Measurements from ENCODE around the gene KCNIP4. TPM values are rescaled to one million over a fixed set of nuclear protein-coding genes. Genes with fewer than 3 reads are reported as not detected.

KCNIP4 gene
- total RNA-seq, 1 donor from 2014 or later: 0.39 TPM

DNA sequence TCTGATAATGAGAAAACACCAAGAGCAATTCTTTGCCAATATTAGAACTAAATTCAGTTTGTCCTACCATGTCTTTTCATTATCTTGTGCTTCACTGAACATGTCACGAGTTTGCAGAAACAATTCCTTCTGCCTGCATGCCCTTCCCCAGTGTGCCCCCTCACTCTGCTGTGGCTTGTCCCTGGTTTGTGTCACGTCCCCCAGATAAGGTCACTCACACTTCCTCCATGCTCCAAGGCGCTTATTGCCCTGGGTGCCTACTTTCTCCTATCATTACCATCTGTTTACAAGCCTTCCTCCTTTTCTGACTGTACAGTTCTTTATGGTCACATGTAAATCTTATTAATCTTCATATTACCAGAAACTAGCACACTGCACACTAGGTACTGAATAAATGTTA lies 394.1 kb downstream of the KCNIP4 start:
- H3K9me3 ChIP-seq (ENCODE audit: low read depth): no peaks in the 10 kb centered on the region
- DNase-seq (ENCODE audit: low spot score): no peak
- no peak for TF ChIP-seq EZH2 (IDR thresholded peaks at IDR 0.05)
- TF ChIP-seq, protein P1, sequence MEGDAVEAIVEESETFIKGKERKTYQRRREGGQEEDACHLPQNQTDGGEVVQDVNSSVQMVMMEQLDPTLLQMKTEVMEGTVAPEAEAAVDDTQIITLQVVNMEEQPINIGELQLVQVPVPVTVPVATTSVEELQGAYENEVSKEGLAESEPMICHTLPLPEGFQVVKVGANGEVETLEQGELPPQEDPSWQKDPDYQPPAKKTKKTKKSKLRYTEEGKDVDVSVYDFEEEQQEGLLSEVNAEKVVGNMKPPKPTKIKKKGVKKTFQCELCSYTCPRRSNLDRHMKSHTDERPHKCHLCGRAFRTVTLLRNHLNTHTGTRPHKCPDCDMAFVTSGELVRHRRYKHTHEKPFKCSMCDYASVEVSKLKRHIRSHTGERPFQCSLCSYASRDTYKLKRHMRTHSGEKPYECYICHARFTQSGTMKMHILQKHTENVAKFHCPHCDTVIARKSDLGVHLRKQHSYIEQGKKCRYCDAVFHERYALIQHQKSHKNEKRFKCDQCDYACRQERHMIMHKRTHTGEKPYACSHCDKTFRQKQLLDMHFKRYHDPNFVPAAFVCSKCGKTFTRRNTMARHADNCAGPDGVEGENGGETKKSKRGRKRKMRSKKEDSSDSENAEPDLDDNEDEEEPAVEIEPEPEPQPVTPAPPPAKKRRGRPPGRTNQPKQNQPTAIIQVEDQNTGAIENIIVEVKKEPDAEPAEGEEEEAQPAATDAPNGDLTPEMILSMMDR (IDR thresholded peaks at IDR 0.05): no peak
- no peak for TF ChIP-seq EZH2phosphoT487 (IDR thresholded peaks at IDR 0.05)
- no peak overlapping the region for H2AFZ ChIP-seq (replicated peaks)
- H3K27me3 Mint-ChIP-seq (ENCODE audit: insufficient read depth, low read depth): peaks cover 2% of the 10 kb centered on the region
- no peak overlapping the region for H3K27ac ChIP-seq
- H3K9me3 Mint-ChIP-seq: no peaks in the 10 kb centered on the region
- no peak overlapping the region for H3K9ac ChIP-seq
- H3K4me1 ChIP-seq: no peaks in the 10 kb centered on the region
- peaks cover 10% of the 10 kb centered on the region for H3K4me1 Mint-ChIP-seq
- no peak overlapping the region for H3K27ac Mint-ChIP-seq
- no peak overlapping the region for H3K4me3 ChIP-seq
- H4K20me1 ChIP-seq (ENCODE audit: low read depth): no peaks in the 10 kb centered on the region
- H3K36me3 Mint-ChIP-seq: no peaks in the 10 kb centered on the region
- H3K4me3 Mint-ChIP-seq: no peak overlapping the region
- H3K36me3 ChIP-seq: no peaks in the 10 kb centered on the region
- H3F3A ChIP-seq (ENCODE audit: low read depth): no peaks in the 10 kb centered on the region
- no peaks in the 10 kb centered on the region for H3K27me3 ChIP-seq
- no peak overlapping the region for H3K4me2 ChIP-seq
- H3K79me2 ChIP-seq (ENCODE audit: low read depth): no peaks in the 10 kb centered on the region

DNA sequence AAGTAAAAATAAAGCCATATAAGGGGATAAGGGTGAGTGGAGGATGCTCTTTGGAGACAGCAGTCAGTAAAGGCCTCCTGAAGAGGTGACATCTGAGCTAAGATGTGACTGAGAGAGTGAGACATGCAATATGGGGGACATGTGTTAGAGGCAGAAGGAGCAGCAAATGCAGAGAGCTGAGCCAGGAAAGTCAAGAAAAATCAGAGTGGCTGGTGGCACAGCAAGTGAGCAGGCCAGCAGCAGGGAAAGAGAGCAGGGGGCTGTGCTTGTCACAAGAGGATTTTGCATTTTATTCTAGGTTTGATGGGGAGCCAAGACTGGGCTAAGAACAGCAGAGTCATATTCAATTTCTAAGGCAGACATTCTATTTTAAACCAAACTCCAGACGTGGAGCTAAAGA lies 394.5 kb downstream of the KCNIP4 start:
- no peaks in the 10 kb centered on the region for H3K4me1 ChIP-seq
- H3K9ac ChIP-seq: no peak overlapping the region
- Mint-ChIP-seq H3K36me3 (no peaks in the 10 kb centered on the region), H3K4me3 (no peak overlapping the region), H3K4me1 (peaks cover 10% of the 10 kb centered on the region), H3K9me3 (no peaks in the 10 kb centered on the region), H3K27me3 (ENCODE audit: insufficient read depth, low read depth) (no peaks in the 10 kb centered on the region), H3K27ac (no peak overlapping the region)
- H3K36me3 ChIP-seq: no peaks in the 10 kb centered on the region
- no peak overlapping the region for H3K4me2 ChIP-seq
- H3F3A ChIP-seq (ENCODE audit: low read depth): no peaks in the 10 kb centered on the region
- H4K20me1 ChIP-seq (ENCODE audit: low read depth): no peaks in the 10 kb centered on the region
- H3K9me3 ChIP-seq (ENCODE audit: low read depth): no peaks in the 10 kb centered on the region
- no peak for TF ChIP-seq EZH2phosphoT487 (IDR thresholded peaks at IDR 0.05)
- no peak for TF ChIP-seq EZH2 (IDR thresholded peaks at IDR 0.05)
- TF ChIP-seq, protein P1 (IDR thresholded peaks at IDR 0.05): no peak
- H3K27me3 ChIP-seq: no peaks in the 10 kb centered on the region
- H3K4me3 ChIP-seq: no peak overlapping the region
- DNase-seq (ENCODE audit: low spot score): no peak
- no peak overlapping the region for H2AFZ ChIP-seq (replicated peaks)
- no peak overlapping the region for H3K27ac ChIP-seq
- no peaks in the 10 kb centered on the region for H3K79me2 ChIP-seq (ENCODE audit: low read depth)

DNA sequence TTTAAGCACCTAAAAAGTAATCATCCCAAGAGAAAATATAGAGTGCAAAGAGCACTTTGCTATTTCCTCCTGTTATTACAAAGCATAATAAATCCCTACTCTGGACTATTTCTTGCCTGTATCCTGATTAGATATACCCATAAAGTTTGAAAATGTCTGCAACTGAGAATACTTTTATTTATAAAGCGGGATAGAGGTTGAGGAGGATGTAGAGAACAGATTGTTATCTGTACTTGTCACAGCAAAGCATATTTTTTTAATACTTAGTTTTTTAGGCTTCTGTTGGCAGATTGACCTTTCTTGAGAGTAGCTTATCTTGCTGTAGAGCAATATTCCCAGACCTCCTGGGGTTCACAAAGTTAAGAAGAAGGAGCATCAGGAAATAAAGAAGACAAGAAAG lies 396.1 kb downstream of the KCNIP4 start:
- Mint-ChIP-seq H3K27ac (no peak overlapping the region), H3K4me3 (no peak overlapping the region), H3K9me3 (no peaks in the 10 kb centered on the region), H3K4me1 (peaks cover 10% of the 10 kb centered on the region), H3K27me3 (ENCODE audit: insufficient read depth, low read depth) (no peaks in the 10 kb centered on the region), H3K36me3 (no peaks in the 10 kb centered on the region)
- no peak for DNase-seq (ENCODE audit: low spot score)
- no peaks in the 10 kb centered on the region for H3K79me2 ChIP-seq (ENCODE audit: low read depth)
- no peaks in the 10 kb centered on the region for H4K20me1 ChIP-seq (ENCODE audit: low read depth)
- no peak overlapping the region for H3K9ac ChIP-seq
- H3K4me1 ChIP-seq: no peaks in the 10 kb centered on the region
- no peaks in the 10 kb centered on the region for H3K9me3 ChIP-seq (ENCODE audit: low read depth)
- TF ChIP-seq, protein P1 (IDR thresholded peaks at IDR 0.05): no peak
- TF ChIP-seq EZH2 (IDR thresholded peaks at IDR 0.05) (no peak), EZH2phosphoT487 (IDR thresholded peaks at IDR 0.05) (no peak)
- no peak overlapping the region for H3K27ac ChIP-seq
- H3K4me3 ChIP-seq: no peak overlapping the region
- H3K36me3 ChIP-seq: no peaks in the 10 kb centered on the region
- H3K27me3 ChIP-seq: no peaks in the 10 kb centered on the region
- no peak overlapping the region for H3K4me2 ChIP-seq
- no peaks in the 10 kb centered on the region for H3F3A ChIP-seq (ENCODE audit: low read depth)
- no peak overlapping the region for H2AFZ ChIP-seq (replicated peaks)
